T-helper 1 cell treated with Interleukin-12 subunit alpha and Interleukin-12 subunit beta and Interleukin-4 antibody, amounts not matched to agents 30 ng/mL and 1 ng/mL, for 36 hours (primary cell): ENCODE data around the gene AAMP. TPM values are rescaled to one million over a fixed set of nuclear protein-coding genes. Genes with fewer than 3 reads are reported as not detected.

Source experiments
- intact Hi-C: fragments of 100-400 bp; cut with micrococcal nuclease; formaldehyde crosslinking; loops from one replicate; pipeline ENCODE4 v1.15.1; 2024
- total RNA-seq: library from RNA; stranded (reverse); gene quantifications from 2 replicates; pipeline ENCODE4 v1.2.3, GENCODE V29; 2022

The AAMP gene
- total RNA-seq, 1 donor from 2014 or later, result 64.1 TPM

- intact Hi-C loops, result loop anchor here (5.0 kb wide), 1 partner anchor 378 kb away; the partner anchor contains the start of genes RNF25 and STK36
These were observed 24.6 kb upstream of the AAMP start for GRCh38 chr2:218294430-218295022.

GRCh38 chr2:218293715-218294429 is 23.9 kb upstream of the AAMP start:
- intact Hi-C loops, result loop anchor here (2.0 to 5.0 kb wide), 3 partner anchors 63 to 378 kb away; partner anchors contain the start of genes CATIP, RNF25 and STK36

DNA sequence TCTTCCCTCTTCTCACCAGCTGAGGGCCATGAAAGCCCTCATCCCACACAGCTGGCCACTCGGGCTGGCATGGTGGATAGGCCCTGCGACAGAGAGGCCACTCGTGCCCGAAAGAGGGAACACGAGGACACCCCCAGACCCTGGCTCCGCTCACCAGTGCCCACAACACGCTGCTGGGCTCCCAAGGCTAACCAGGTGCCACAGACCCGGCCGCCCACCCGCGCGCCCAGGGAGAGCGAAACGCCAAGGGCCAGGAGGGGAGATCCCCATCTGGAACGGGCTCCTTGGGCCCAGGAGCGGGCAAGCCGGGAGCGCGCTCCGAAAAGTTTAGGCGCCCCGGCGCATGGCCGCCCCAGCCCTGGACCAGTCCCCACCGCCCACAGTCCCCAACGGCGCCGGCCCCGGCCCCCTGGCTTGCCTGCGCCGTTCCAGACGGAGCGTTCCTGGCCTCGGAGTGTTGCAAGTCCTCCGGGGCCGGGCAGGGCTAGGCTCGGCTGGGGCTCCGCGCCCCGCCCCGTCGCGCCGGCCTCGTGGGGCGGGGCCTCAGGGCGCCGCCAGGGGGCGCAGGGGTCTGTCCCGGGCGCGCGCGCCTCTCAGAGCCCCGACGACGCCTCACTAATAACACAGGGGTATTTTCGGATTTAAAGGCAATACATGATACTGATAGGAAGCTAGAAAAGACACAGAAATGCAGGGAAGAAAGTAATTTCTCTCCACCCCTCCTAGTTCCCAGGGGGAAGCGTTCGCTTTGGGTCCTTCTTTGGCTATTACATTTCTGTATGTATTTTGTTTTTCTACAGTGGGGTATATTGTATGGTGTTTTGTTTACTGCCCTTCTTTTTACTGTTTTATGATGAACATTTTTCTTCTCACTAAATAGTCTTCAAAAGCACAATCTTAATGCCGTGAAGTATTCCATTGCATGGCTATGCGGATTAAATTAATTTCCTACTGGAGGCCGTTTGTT is 22.4 kb upstream of the AAMP start, which contains the start of gene TMBIM1:
Gene TMBIM1 (minus strand): TSS at position 456 of the 967 bp plus-strand sequence. CDS start 10,362 bp downstream, outside the sequence.
- intact Hi-C loops, result loop anchor here (1.0 to 5.0 kb wide), 12 partner anchors 8 to 418 kb away; partner anchors contain the start of genes CATIP, CNOT9, RNF25 and STK36

DNA sequence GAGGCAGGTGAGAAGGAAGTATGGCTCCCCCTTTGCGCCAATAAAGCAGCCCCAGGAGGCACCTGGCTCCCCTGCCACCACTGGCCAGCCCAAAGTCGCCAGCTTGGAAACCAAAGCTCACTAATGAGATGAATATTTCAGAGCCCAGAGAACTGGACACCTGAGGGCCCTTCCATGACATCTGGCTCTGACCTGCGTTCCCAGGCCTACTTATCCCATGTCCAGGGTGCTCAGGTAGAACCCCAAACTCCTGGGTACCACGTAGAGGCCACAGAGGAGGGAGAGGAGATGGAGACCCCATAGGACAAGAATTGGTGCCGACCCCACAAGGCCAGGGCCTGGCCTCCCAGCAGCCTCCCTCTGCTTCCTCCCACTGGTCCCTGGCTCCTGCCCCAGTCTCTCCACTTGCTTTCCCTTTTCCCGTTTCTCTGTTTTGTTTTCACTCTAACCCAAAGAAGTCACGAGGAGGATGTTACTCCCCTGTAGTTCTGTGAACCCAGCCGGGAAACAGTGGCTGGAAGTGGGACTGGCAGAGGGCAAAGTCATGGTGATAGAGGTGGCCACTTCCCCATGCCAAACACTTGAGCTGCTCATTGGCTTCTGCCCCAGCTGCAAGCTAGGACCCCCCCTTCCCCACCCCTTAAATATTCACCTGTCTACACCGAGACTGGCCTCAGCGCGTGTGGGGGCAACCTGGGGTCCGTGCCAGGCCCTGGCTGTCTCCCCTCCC is 21.5 kb upstream of the AAMP start:
- intact Hi-C loops, result loop anchor here (1.0 to 5.0 kb wide), 12 partner anchors 7 to 419 kb away; partner anchors contain the start of genes CATIP, CNOT9, RNF25 and STK36

DNA sequence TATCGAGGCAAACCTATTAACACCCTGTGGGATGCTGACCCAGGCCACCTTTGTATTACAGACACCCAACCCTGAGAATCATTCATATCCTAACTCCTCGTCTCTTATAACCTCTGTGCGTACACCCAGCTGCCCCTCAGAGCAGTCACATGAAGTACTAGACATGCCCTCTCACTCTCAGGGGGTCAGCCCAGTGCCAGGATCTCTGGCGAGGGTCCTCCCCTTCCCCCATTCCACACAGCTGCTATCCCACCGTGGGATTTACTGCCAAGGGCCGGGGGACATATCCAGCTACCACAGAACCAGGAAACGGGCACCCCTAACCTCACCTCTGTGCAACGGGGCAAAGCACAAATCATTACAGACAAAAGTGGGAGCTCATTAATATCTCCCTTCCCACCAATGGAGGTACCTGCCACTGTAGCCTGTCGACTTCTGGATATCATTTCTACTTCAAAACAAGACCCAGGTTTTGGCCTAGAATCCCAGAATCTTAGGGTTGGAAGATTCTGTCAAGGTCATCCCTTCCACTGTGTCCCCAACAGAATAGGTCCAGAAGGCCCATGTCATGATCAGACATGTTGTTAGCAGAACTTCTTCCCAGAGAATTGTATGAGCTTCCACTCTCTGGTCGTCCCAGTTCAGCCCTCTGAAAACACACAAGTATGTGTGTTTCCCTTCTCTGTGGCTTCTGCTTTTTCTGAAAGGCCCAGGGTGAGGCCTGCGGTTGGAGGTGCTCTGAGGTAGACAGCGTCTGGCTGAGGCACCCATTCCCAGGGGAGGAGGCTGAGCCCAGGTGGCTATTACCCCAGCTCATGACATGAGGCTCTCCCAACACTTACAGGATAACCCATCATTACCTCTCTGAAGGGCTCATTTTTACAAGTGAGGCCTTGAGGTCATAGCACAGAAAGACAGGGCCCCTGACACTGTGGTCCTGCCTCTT is 20.7 kb upstream of the AAMP start:
- intact Hi-C loops, result loop anchor here (5.0 kb wide), 1 partner anchor 382 kb away; the partner anchor contains the start of genes RNF25 and STK36

GRCh38 chr2:218289639-218290315 is 19.8 kb upstream of the AAMP start:
- intact Hi-C loops, result loop anchor here (5.0 kb wide), 2 partner anchors 383 to 873 kb away; partner anchors contain the start of genes NHEJ1, RNF25 and STK36

- intact Hi-C loops, result loop anchor here (1.0 to 5.0 kb wide), 11 partner anchors 17 to 1100 kb away; partner anchors contain the start of genes AAMP, BCS1L, CATIP and CNOT9
These were observed 16.9 kb upstream of the AAMP start for GRCh38 chr2:218286570-218287459.

- intact Hi-C loops, result loop anchor here (1.0 to 5.0 kb wide), 5 partner anchors 15 to 877 kb away; partner anchors contain the start of genes AAMP, BCS1L, CATIP and NHEJ1
These were observed 15.7 kb upstream of the AAMP start for GRCh38 chr2:218285604-218286003.

- intact Hi-C loops, result loop anchor here (1.0 kb wide), 1 partner anchor 8 kb away; the partner anchor contains the start of gene TMBIM1
These were observed 14.3 kb upstream of the AAMP start for GRCh38 chr2:218284106-218284811.

GRCh38 chr2:218282173-218282991 is 12.4 kb upstream of the AAMP start:
- intact Hi-C loops, result no loop called here

DNA sequence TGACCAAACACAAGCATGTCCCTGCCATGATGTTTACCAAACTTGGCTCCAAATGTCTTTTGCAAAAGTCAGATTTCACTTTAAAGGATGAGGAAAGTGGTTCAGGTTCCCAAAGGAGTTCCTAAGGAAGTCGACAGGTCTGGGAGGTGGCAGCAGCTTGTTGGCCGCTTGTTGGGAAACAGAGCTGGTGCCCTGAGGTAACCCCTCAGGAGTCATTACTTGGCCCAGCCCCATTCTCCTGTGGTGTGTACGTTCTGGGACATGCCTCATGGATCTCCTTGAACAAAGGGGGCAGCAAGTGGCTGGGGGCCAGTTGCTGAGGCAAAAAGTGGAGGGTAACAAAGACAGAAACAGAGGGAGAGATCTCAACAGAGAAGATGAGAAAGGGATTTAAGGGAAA is 11.5 kb upstream of the AAMP start:
- intact Hi-C loops, result no loop called here

GRCh38 chr2:218280260-218280870 is 10.4 kb upstream of the AAMP start:
- intact Hi-C loops, result no loop called here

DNA sequence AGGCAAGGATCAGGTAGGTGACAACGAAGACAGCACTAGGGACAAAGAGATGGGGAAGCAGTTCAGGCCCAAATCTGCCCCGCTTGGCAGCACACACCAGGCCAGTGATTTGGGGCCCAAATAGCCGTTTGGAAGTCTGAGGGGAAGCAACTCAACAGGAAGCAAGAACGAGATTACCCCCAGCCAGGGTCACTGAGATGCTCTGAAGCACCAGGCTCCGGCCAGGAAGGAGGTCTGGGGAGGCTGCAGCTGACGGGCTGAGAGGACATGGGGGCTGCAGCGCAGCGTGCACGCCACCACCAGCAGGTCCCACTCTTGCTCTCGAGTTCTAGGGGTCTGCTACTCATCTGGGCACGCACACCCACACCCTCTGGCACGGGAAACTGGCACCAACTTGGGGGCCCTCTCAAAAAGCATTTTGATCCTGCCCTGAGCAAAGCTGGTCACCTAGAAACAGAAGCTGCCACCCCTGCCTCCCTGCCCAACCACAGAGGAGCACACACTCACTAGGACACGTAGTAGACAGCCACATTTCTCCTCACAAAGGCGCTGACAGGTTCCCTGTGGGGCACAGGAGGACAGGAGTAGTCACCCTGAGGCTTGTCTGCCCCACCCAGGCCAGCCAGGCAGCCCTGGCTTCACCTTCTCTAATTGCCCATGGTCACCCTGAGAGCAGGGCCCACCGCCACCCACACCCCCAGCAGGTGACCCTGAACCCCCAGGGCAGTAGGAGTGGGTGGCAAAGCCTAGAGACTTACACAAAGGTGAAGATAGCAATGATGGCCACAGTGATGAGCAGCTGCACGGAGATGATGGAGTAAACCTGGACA is 8.8 kb upstream of the AAMP start:
- intact Hi-C loops, result no loop called here

GRCh38 chr2:218277921-218278320 is 8.0 kb upstream of the AAMP start:
- intact Hi-C loops, result no loop called here
